HG02885 (cell line): ENCODE results near the gene ZBED1.
"Not testable (repeated sequence)": the region's sequence is repeated elsewhere in the genome, so short reads cannot be mapped to it uniquely, and the experiment has no call there.

Source experiments
- ATAC-seq: cut with Tn5 transposase; IDR thresholded peaks from one replicate; pipeline ENCODE4 v1.9.1; 2021; ENCODE audit warnings: mild to moderate bottlenecking; ENCODE audit not compliant: unreplicated experiment, poor library complexity

The ZBED1 gene

GRCh38 chrX:2500091-2500802 is 529 bp downstream of the ZBED1 start:
- ATAC-seq, result peak; percentile 57

- ATAC-seq, result no peak
Observed at GRCh38 chrX:2499507-2499906, 1.3 kb downstream of the ZBED1 start.

- ATAC-seq, result no peak
Observed at GRCh38 chrX:2498781-2499302, 1.9 kb downstream of the ZBED1 start.

GRCh38 chrX:2497961-2498780 is 2.6 kb downstream of the ZBED1 start:
- ATAC-seq, result no peak

GRCh38 chrX:2495595-2495994 is 5.2 kb downstream of the ZBED1 start:
- no peak for ATAC-seq

- ATAC-seq, result no peak
Observed at GRCh38 chrX:2492531-2493218, 8.1 kb downstream of the ZBED1 start.

- ATAC-seq, result no peak
Observed at GRCh38 chrX:2490634-2491033, 10.1 kb downstream of the ZBED1 start.

- ATAC-seq, result no peak
Observed at GRCh38 chrX:2489446-2490445, 11.0 kb downstream of the ZBED1 start.

GRCh38 chrX:2488621-2489285 is 12.0 kb downstream of the ZBED1 start:
- ATAC-seq, result no peak

GRCh38 chrX:2487366-2487765 is 13.4 kb downstream of the ZBED1 start:
- ATAC-seq, result no peak

GRCh38 chrX:2486476-2487133 is 14.2 kb downstream of the ZBED1 start:
- no peak for ATAC-seq

GRCh38 chrX:2485789-2486345 is 14.9 kb downstream of the ZBED1 start:
- ATAC-seq, result no peak

GRCh38 chrX:2484721-2485648 is 15.8 kb downstream of the ZBED1 start:
- ATAC-seq, result no peak

- ATAC-seq, result no peak
Observed at GRCh38 chrX:2484256-2484655, 16.5 kb downstream of the ZBED1 start.

- ATAC-seq, result no peak
Observed at GRCh38 chrX:2483398-2484060, 17.2 kb downstream of the ZBED1 start.

GRCh38 chrX:2481597-2481996 is 19.2 kb downstream of the ZBED1 start:
- ATAC-seq, result not testable (repeated sequence)

GRCh38 chrX:2479982-2480381 is 20.8 kb downstream of the ZBED1 start:
- ATAC-seq, result not testable (repeated sequence)
